Lung (tissue), 12 donors: ENCODE measurements around the gene ZNHIT2. TPM values are rescaled to one million over a fixed set of nuclear protein-coding genes. Genes with fewer than 3 reads are reported as not detected.
A peak's percentile ranks its signal among the peaks of the same experiment; 100 is the strongest.

Experiments
- ATAC-seq: fragments of 200-7000 bp; cut with Tn5 transposase; one replicate; pipeline ENCODE4 v1.9.1; 2020; ENCODE audit warnings: moderate number of reproducible peaks; ENCODE audit not compliant: insufficient read depth, low FRiP score
- DNase-seq, 3 donors: peaks; one replicate each; pipeline ENCODE4 v3.0.0-alpha.2; 2013 to 2017
- H3K27ac ChIP-seq, 2 donors: one replicate each; pipeline ENCODE4 v1.5.1; 2013; ENCODE audit warnings: mild to moderate bottlenecking in 2 of 2, moderate library complexity in 2 of 2, control low read depth in 1 of 2, inconsistent platforms in 1 of 2, low read depth in 1 of 2, low read length in 1 of 2
- H3K27me3 ChIP-seq, 3 donors: one replicate each; pipeline ENCODE4 v1.5.1; 2013; ENCODE audit warnings: low read length in 2 of 3; ENCODE audit not compliant: control insufficient read depth in 3 of 3, insufficient read depth in 3 of 3
- H3K36me3 ChIP-seq, 4 donors: one replicate each; pipeline ENCODE4 v1.5.1; 2013; ENCODE audit warnings: low read length in 4 of 4, mild to moderate bottlenecking in 1 of 4, moderate library complexity in 1 of 4; ENCODE audit not compliant: control insufficient read depth in 4 of 4, insufficient read depth in 4 of 4
- H3K4me1 ChIP-seq, 5 donors: one replicate each; pipeline ENCODE4 v1.5.1; 2013; ENCODE audit warnings: low read length in 5 of 5, mild to moderate bottlenecking in 2 of 5, moderate library complexity in 1 of 5; ENCODE audit not compliant: control insufficient read depth in 5 of 5, insufficient read depth in 5 of 5
- H3K4me3 ChIP-seq: one replicate; pipeline ENCODE4 v1.5.1; 2013; ENCODE audit warnings: mild to moderate bottlenecking, control low read depth, moderate library complexity
- H3K9ac ChIP-seq, 2 donors: one replicate each; pipeline ENCODE4 v1.5.1; 2013; ENCODE audit warnings: low read length in 2 of 2, control low read depth in 1 of 2; ENCODE audit not compliant: insufficient read depth in 1 of 2
- H3K9me3 ChIP-seq, 4 donors: one replicate each; pipeline ENCODE4 v1.5.1; 2013; ENCODE audit warnings: low read length in 3 of 4, mild to moderate bottlenecking in 1 of 4, moderate library complexity in 1 of 4; ENCODE audit not compliant: control insufficient read depth in 4 of 4, insufficient read depth in 3 of 4
- CTCF ChIP-seq: IDR thresholded peaks from 2 replicates; pipeline ENCODE4 v1.5.1; 2012; ENCODE audit warnings: mild to moderate bottlenecking; ENCODE audit errors: control extremely low read depth, extremely low read depth
- WGBS, 2 donors: extraction: QIAGEN DNeasy Blood & Tissue Kit; methylation state at CpG; one replicate each; pipeline ENCODE4 v1.1.7; 2013; 5-methylcytosine and 5-hydroxymethylcytosine counted together
- polyA plus RNA-seq, 2 donors: library from polyadenylated mRNA; stranded (reverse); fragments of 200-250 nt; gene quantifications; one replicate each; pipeline ENCODE4 v1.2.1, GENCODE V29; 2013
- total RNA-seq, 2 donors: library from RNA; depleted of rRNA in 1 of 2; stranded (reverse); fragments of >200 nt in 1 of 2; gene quantifications; one replicate each; pipeline ENCODE4 v1.2.1, GENCODE V29; 2014 to 2021
- donor health status: control.
- donor health status: control.
- donor health status: Bipolar disorder and iron deficiency.
- donor health status: healthy.
- donor health status: DM: yes; HTN: yes; CAD: no.

The ZNHIT2 gene
- total and polyA plus RNA-seq, 4 donors, result 6.3 to 23.7 (median 19.5) TPM

DNA sequence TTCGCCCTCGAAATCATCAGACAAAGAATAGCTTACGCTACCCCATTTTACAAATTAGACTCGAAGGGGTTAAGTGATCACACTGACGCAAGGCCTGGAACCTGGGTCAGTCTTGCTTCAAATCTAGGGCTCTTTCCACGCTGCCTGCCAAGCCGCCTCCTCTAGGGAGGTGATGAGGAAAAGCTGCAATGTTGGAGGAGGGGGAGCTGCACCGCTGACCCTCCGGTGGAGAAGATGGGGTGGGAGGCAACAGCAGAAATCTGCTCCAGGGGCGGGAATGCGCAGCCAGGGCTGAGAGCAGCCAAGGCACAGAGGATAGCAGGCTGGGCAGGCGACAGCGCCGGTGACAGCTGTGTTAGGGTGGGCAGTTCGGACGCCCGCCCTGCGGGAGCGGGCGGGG lies 16.2 kb upstream of the ZNHIT2 start:
- DNase-seq (peak; percentile 37 to 66 (median 48)), ATAC-seq (no peak)
- Histone ChIP-seq H3K4me3 (peak overlapping the region; percentile 95), H3K27me3 (no peaks in the 10 kb centered on the region), H3K9me3 (no peaks in the 10 kb centered on the region), H3K36me3 (peaks cover 18 to 41% (median 35%) of the 10 kb centered on the region in 4 donors), H3K4me1 (peaks cover 0 to 20% (median 12%) of the 10 kb centered on the region in 5 donors), H3K9ac (peak overlapping the region; percentile 92 to 96), H3K27ac (peak overlapping the region; percentile 96 to 98)
- WGBS, 2 donors, result 1 to 2% methylated on average over 20 of the region's 20 CpGs
- no peak for TF ChIP-seq CTCF

DNA sequence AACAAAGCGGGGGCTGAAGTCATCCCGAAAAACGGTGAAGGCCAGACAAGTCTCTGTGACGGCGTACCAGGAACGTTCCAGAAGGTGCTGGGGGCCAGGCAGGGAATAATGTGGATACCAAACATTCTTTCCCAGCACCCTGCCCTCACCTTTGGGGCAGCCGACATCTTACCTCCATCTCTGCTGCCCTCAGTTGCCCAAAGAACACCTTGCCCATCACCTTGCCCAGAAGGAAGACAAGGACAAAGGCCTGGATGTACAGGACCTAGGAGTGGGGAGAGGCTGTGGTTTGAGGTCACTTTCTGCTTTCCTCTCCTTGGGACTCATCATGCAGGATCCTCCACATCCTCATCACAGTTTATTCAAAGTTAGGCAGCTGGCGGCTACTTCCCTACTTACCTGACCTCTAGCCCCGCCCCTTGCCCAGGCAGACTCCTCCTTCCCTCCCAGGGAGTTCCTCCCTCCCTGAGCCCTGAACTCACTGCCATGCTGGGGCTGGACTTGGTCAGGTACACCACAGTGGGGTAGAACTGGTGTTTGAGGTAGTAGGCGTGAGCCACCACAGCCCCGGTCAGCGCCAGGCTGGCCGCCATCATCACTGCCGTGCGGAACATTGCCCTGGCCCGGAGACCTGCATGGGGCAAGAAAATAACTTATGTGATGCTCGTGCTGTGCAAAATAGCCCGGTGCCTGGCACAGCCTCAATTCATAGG lies 15.6 kb upstream of the ZNHIT2 start:
- peak; percentile 12 for ATAC-seq
- peaks cover 0 to 20% (median 12%) of the 10 kb centered on the region in 5 donors for H3K4me1 ChIP-seq
- peak overlapping the region; percentile 95 for H3K4me3 ChIP-seq
- TF ChIP-seq CTCF, result no peak
- H3K9me3 ChIP-seq, result no peaks in the 10 kb centered on the region
- DNase-seq, result no peak
- WGBS, 2 donors, result 43 to 46% methylated on average over 18 of the region's 18 CpGs
- no peaks in the 10 kb centered on the region for H3K27me3 ChIP-seq
- peak overlapping the region in 1 of 2 donors; percentile 98 for H3K27ac ChIP-seq
- H3K36me3 ChIP-seq, result peaks cover 19 to 47% (median 36%) of the 10 kb centered on the region in 4 donors
- H3K9ac ChIP-seq, result peak overlapping the region in 1 of 2 donors; percentile 96

- Histone ChIP-seq H3K27me3 (no peaks in the 10 kb centered on the region), H3K9me3 (no peaks in the 10 kb centered on the region), H3K9ac (no peak overlapping the region), H3K36me3 (peaks cover 22 to 54% (median 36%) of the 10 kb centered on the region in 4 donors), H3K27ac (peak overlapping the region in 1 of 2 donors; percentile 98), H3K4me3 (no peak overlapping the region), H3K4me1 (peaks cover 0 to 20% (median 12%) of the 10 kb centered on the region in 5 donors)
- no peak for ATAC-seq
- 54 to 70% methylated on average over 10 of the region's 10 CpGs for WGBS, 2 donors
- DNase-seq, result no peak
- no peak for TF ChIP-seq CTCF
Measured at GRCh38 chr11:65132238-65132987, 14.9 kb upstream of the ZNHIT2 start.
